ENCODE results near the gene BTBD9.

BTBD9 gene

DNA sequence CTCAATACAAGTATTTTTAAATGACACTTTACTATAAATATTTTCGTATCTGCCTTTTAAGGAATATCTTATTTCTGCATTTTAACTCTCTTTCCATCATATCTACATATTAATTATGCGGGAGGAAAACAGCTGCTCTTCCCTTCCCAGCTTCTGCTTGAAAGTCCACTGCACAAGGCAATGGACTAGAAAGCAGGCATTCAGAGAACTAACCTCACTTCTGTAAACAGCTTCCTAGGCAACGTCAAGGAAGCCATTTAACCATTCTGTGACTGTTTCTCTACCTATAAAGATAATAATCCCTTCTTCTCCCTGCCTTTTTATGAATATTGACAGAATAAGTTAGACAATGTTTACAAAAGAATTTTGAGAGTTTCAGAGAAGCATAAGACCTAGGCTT is 319.4 kb downstream of the BTBD9 start:
- no peak overlapping the region for H2AFZ ChIP-seq
- H3K27ac ChIP-seq: no peak overlapping the region
- H3K4me1 ChIP-seq: no peaks in the 10 kb centered on the region
- H3K4me2 ChIP-seq (ENCODE audit: low read length): no peak overlapping the region
- TF ChIP-seq, protein P1, sequence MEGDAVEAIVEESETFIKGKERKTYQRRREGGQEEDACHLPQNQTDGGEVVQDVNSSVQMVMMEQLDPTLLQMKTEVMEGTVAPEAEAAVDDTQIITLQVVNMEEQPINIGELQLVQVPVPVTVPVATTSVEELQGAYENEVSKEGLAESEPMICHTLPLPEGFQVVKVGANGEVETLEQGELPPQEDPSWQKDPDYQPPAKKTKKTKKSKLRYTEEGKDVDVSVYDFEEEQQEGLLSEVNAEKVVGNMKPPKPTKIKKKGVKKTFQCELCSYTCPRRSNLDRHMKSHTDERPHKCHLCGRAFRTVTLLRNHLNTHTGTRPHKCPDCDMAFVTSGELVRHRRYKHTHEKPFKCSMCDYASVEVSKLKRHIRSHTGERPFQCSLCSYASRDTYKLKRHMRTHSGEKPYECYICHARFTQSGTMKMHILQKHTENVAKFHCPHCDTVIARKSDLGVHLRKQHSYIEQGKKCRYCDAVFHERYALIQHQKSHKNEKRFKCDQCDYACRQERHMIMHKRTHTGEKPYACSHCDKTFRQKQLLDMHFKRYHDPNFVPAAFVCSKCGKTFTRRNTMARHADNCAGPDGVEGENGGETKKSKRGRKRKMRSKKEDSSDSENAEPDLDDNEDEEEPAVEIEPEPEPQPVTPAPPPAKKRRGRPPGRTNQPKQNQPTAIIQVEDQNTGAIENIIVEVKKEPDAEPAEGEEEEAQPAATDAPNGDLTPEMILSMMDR (IDR thresholded peaks at IDR 0.05): no peak
- H3K79me2 ChIP-seq: no peaks in the 10 kb centered on the region
- H3K9ac ChIP-seq: no peak overlapping the region
- H3K36me3 ChIP-seq (ENCODE audit: control insufficient read depth, insufficient read depth, low read length): no peaks in the 10 kb centered on the region
- H3K9me3 ChIP-seq (ENCODE audit: control insufficient read depth, low read length): no peaks in the 10 kb centered on the region
- H3K4me3 ChIP-seq (ENCODE audit: low read depth, low read length): no peak overlapping the region
- no peaks in the 10 kb centered on the region for H3K27me3 ChIP-seq (ENCODE audit: control insufficient read depth, insufficient read depth, low read length)

DNA sequence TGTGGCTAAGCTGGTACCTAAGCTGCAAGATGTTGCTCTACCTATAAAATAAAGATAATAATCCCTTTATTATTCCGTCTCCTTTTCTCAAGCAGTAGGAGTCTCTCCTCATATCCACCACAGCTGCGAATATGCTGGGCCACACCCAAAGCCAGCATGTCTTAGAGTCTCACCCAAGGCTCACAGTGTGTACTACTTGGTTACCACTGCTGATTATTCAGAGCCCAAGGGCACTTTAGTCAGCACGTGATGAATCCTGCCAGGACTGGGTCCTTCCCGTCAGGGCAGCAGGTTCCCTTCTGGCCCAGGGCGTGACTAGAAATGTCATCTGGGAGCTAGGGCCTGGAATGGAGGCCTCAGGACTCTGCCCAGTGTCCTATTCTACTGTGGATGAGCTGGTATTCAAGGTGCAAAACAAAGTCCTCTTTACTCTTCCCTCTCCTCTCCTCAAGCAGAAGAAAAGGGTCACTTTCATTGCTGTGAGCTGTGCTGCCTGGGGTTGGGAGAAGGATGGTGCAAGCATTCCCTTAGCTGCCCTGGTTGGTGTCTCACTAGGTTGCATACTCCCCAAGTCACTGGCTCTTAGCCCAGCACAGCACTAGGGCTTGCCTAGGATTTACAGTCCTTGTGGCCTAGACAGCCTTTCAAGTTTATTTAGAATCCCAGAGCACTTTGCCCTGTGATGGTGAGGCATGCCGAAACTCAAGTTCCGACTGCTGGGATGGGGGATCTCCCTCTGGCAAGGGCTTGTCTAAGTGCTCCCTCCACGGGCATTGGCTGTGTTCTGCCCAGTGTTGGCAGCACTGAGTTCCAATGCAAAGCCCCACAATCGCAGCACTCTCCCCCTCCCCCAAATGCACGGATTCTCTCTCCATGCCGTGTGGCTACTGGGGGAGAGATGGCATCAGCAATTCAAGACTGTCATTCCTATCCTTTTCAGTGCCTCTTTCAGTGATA is 320.2 kb downstream of the BTBD9 start:
- H3K36me3 ChIP-seq (ENCODE audit: control insufficient read depth, insufficient read depth, low read length): no peaks in the 10 kb centered on the region
- H3K9me3 ChIP-seq (ENCODE audit: control insufficient read depth, low read length): no peaks in the 10 kb centered on the region
- no peak overlapping the region for H3K4me3 ChIP-seq (ENCODE audit: low read depth, low read length)
- H3K27me3 ChIP-seq (ENCODE audit: control insufficient read depth, insufficient read depth, low read length): no peaks in the 10 kb centered on the region
- H3K27ac ChIP-seq: no peak overlapping the region
- TF ChIP-seq, protein P1 (IDR thresholded peaks at IDR 0.05): no peak
- no peak overlapping the region for H3K4me2 ChIP-seq (ENCODE audit: low read length)
- H3K79me2 ChIP-seq: no peaks in the 10 kb centered on the region
- H2AFZ ChIP-seq: no peak overlapping the region
- no peak overlapping the region for H3K9ac ChIP-seq
- no peaks in the 10 kb centered on the region for H3K4me1 ChIP-seq

DNA sequence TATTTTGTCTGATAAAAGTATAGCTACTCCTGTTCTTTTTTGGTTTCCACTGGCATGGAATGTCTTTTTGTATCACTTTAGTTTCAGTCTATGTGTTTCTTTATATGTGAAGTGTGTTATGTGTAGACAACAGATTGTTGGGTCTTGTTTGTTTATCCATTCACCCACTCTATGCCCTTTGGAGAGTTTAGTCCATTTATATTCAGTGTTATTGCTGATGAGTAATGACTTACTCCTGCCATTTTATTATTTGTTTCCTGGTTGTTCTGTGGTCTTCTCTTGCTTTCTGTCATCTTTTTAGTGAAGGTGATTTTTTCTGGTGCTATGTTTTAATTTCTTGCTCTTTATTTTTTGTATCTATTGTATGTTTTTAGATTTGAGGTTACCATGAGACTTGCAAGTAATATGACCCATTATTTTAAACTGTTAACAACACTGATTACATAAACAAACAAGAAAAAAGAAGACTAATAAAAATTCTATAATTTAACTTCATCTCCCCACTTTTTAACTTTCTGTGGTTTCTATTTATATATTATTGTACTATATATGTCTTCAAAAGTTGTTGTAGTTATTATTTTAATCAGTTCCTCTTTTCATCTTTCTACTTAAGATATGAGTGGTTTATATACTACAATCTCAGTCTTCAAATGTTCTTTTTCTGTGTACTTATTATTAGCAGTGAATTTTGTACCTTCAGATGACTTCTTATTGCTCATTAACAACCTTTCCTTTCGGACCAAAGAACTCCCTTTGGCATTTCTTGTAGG is 323.4 kb downstream of the BTBD9 start:
- H3K27me3 ChIP-seq (ENCODE audit: control insufficient read depth, insufficient read depth, low read length): no peaks in the 10 kb centered on the region
- TF ChIP-seq, protein P1 (IDR thresholded peaks at IDR 0.05): no peak

DNA sequence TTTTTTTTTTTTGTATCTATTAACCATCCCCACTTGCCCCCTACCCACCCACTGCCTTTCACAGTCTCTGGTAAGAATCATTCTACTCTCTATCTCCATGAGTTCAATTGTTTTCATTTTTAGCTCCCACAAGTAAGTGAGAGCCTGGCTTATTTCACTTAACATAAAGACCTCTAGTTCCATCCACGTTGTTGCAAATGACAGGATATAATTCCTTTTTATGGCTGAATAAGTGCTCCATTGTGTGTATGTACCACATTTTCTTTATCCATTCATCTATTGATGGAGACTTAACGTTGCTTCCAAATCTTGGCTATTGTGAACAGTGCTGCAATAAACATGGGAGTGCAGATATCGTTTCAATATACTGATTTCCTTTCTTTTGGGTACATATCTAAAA is 328.5 kb downstream of the BTBD9 start:
- H3K36me3 ChIP-seq (ENCODE audit: control insufficient read depth, insufficient read depth, low read length): no peaks in the 10 kb centered on the region
- no peaks in the 10 kb centered on the region for H3K27me3 ChIP-seq (ENCODE audit: control insufficient read depth, insufficient read depth, low read length)
- TF ChIP-seq, protein P1 (IDR thresholded peaks at IDR 0.05): no peak

More for the DNA sequence above, 323.4 kb downstream of the BTBD9 start:
- Histone ChIP-seq H2AFZ (no peak overlapping the region), H3K79me2 (no peaks in the 10 kb centered on the region), H3K9me3 (ENCODE audit: control insufficient read depth, low read length) (no peaks in the 10 kb centered on the region), H3K4me3 (ENCODE audit: low read depth, low read length) (no peak overlapping the region), H3K27ac (no peak overlapping the region), H3K36me3 (ENCODE audit: control insufficient read depth, insufficient read depth, low read length) (no peaks in the 10 kb centered on the region), H3K9ac (no peak overlapping the region), H3K4me2 (ENCODE audit: low read length) (no peak overlapping the region), H3K4me1 (no peaks in the 10 kb centered on the region)

More for the DNA sequence above, 328.5 kb downstream of the BTBD9 start:
- Histone ChIP-seq H3K9me3 (ENCODE audit: control insufficient read depth, low read length) (no peaks in the 10 kb centered on the region), H3K79me2 (no peaks in the 10 kb centered on the region), H3K4me2 (ENCODE audit: low read length) (no peak overlapping the region), H2AFZ (no peak overlapping the region), H3K27ac (no peak overlapping the region), H3K9ac (no peak overlapping the region), H3K4me3 (ENCODE audit: low read depth, low read length) (no peak overlapping the region), H3K4me1 (peaks cover 15% of the 10 kb centered on the region)

Measured in parathyroid adenoma (tissue), 2 donors.